Hepatocyte (in vitro differentiated cells): ENCODE measurements around the gene GABBR1. TPM values are rescaled to one million over a fixed set of nuclear protein-coding genes. Genes with fewer than 3 reads are reported as not detected.
A peak's percentile ranks its signal among the peaks of the same experiment; 100 is the strongest.

Source experiments
- DNase-seq: peaks from one replicate; pipeline ENCODE4 v3.0.0-alpha.2; 2016; ENCODE audit warnings: low spot score
- H2AFZ ChIP-seq: fragments of 200-600 bp; sonication (generic); 2 replicates; pipeline ENCODE4 v1.6.0; 2016; ENCODE audit warnings: antibody characterized with exemption, mild to moderate bottlenecking
- H3K27ac ChIP-seq: fragments of 200-600 bp; sonication (generic); 2 replicates; pipeline ENCODE4 v1.5.1; 2016; ENCODE audit warnings: mild to moderate bottlenecking
- H3K27me3 ChIP-seq: fragments of 200-600 bp; sonication (generic); 2 replicates; pipeline ENCODE4 v1.6.1; 2016
- H3K36me3 ChIP-seq: fragments of 200-600 bp; sonication (generic); replicated peaks from 2 replicates; pipeline ENCODE4 v1.5.1; 2016; ENCODE audit warnings: low read depth; ENCODE audit not compliant: insufficient read depth
- H3K4me1 ChIP-seq: fragments of 200-600 bp; sonication (generic); 2 replicates; pipeline ENCODE4 v1.5.1; 2016; ENCODE audit warnings: mild to moderate bottlenecking, moderate library complexity; ENCODE audit not compliant: insufficient read depth
- H3K4me2 ChIP-seq: fragments of 200-600 bp; sonication (generic); 2 replicates; pipeline ENCODE4 v1.6.0; 2016
- H3K4me3 ChIP-seq: fragments of 200-600 bp; sonication (generic); 2 replicates; pipeline ENCODE4 v1.5.1; 2016; ENCODE audit warnings: mild to moderate bottlenecking
- H3K79me2 ChIP-seq: fragments of 200-600 bp; sonication (generic); 2 replicates; pipeline ENCODE4 v1.6.0; 2017; ENCODE audit warnings: mild to moderate bottlenecking
- H3K9me2 ChIP-seq: fragments of 200-600 bp; sonication (generic); replicated peaks from 2 replicates; pipeline ENCODE4 v1.6.0; 2017; ENCODE audit warnings: mild to moderate bottlenecking; ENCODE audit not compliant: insufficient read depth
- H3K9me3 ChIP-seq: fragments of 200-600 bp; sonication (generic); 2 replicates; pipeline ENCODE4 v1.5.1; 2016; ENCODE audit warnings: low read depth, mild to moderate bottlenecking
- H4K20me1 ChIP-seq: fragments of 200-600 bp; sonication (generic); 2 replicates; pipeline ENCODE4 v1.6.0; 2016; ENCODE audit warnings: mild to moderate bottlenecking; ENCODE audit not compliant: insufficient read depth, poor library complexity, severe bottlenecking
- EZH2 ChIP-seq: fragments of 200-600 bp; sonication (generic); IDR thresholded peaks from 2 replicates; pipeline ENCODE4 v1.6.1; 2016; ENCODE audit warnings: antibody characterized with exemption, mild to moderate bottlenecking, borderline replicate concordance
- EZH2phosphoT487 ChIP-seq: fragments of 200-600 bp; sonication (generic); IDR thresholded peaks from one replicate; pipeline ENCODE4 v1.6.1; 2018; ENCODE audit warnings: antibody characterized with exemption, mild to moderate bottlenecking, low read depth, moderate library complexity; ENCODE audit not compliant: unreplicated experiment, severe bottlenecking
- WGBS: methylation state at CpG from one replicate; pipeline ENCODE4 v1.1.6; 2016; ENCODE audit warnings: low lambda C conversion rate; ENCODE audit errors: missing lambda C conversion rate; 5-methylcytosine and 5-hydroxymethylcytosine counted together
- polyA plus RNA-seq: library from polyadenylated mRNA; unstranded; fragments of >200 nt; fragmentation: Nextera tagmentation; extraction: Ambion mirVana; gene quantifications from 2 replicates; pipeline ENCODE4 v1.2.1, GENCODE V29; 2016
- total RNA-seq: library from RNA; depleted of rRNA; stranded (reverse); fragments of >200 nt; gene quantifications from 2 replicates; pipeline ENCODE4 v1.2.3, GENCODE V29; 2014
- TF ChIP-seq, protein P1 (sequence below): fragments of 200-600 bp; sonication (generic); IDR thresholded peaks from 2 replicates; pipeline ENCODE4 v1.5.1; 2016; ENCODE audit warnings: antibody characterized with exemption, mild to moderate bottlenecking; ENCODE audit not compliant: poor library complexity

GABBR1 gene
- 7.0 and 11.3 TPM in 2 replicates for total RNA-seq
- polyA plus RNA-seq = 9.9 and 21.3 TPM in 2 replicates

DNA sequence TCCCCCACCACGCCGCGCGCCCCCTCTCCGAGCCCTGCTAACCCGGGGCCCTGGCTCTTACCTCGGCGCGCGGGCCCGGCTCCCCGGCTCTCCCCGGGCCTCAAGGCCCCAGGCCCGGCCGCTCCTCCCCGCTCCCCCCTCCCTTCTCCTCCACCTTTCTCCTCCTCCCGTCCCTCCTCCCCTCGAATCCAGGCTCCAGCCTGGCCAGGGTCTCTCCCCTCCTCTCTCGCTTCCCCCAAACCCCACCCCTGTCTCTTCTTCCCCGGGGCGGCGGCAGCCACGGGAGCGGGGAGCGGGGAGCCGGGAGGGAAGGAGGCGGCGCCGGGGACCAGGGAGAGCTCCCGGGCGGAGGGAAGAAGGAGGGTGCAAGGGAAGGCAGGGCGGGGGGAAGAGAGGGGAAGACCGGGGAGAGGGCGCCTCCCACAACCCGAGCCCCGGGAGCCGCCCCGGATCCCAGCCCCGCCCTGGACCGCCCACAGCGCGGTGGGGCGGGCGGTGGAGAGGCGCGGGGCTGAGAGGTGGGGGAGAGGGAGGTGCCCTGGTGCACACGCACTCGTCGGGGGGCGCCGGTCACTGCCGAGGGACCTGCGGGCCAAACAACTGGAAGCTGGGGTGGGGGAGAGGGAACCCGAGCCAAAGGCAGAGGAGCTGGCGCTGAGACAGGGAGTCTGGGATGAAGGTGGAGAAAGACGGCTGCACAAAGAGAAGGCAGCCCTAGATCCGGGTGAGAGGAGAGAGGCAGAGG is at the start of gene GABBR1:
TSS of gene GABBR1 (minus strand) at position 395 of the 745 bp plus-strand sequence. CDS start 798 bp downstream, outside the sequence.
- Histone ChIP-seq H3K27me3 (peaks cover 9% of the 10 kb centered on the region), H3K27ac (peak within 1 kb of the TSS; percentile 75), H3K4me2 (peak within 1 kb of the TSS; percentile 84), H3K36me3 (no peaks in the 10 kb centered on the region), H3K9me2 (no peaks in the 10 kb centered on the region), H4K20me1 (no peaks in the 10 kb centered on the region), H3K4me3 (peak within 1 kb of the TSS; percentile 53), H2AFZ (peak within 1 kb of the TSS; percentile 94), H3K9me3 (no peaks in the 10 kb centered on the region), H3K4me1 (peaks cover 13% of the 10 kb centered on the region), H3K79me2 (no peaks in the 10 kb centered on the region)
- WGBS = 0% methylated on average over 7 of the region's 57 CpGs
- DNase-seq = peak; percentile 95
- no peak for TF ChIP-seq EZH2phosphoT487

DNA sequence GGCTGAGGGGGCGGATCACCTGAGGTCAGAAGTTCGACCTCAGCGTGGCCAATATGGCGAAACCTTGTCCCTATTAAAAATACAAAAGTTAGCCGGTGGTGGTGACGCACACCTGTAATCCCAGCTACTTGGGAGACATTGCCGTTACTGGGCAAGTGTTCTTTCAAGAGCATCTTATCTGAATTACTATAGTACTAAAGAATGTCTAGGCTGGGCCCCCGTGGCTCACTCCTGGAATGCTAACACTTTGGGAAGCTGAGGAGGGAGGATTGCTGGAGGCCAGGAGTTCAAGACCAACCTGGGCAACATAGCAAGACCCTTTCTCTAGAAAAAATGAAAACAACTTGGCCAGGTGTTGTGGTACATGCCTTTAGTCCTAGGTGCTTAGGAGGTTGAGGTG is 48.8 kb upstream of the GABBR1 start:
- H3K9me3 ChIP-seq = no peaks in the 10 kb centered on the region
- no peak overlapping the region for H3K4me2 ChIP-seq
- H3K79me2 ChIP-seq = no peaks in the 10 kb centered on the region
- no peak overlapping the region for H2AFZ ChIP-seq
- TF ChIP-seq, protein P1, sequence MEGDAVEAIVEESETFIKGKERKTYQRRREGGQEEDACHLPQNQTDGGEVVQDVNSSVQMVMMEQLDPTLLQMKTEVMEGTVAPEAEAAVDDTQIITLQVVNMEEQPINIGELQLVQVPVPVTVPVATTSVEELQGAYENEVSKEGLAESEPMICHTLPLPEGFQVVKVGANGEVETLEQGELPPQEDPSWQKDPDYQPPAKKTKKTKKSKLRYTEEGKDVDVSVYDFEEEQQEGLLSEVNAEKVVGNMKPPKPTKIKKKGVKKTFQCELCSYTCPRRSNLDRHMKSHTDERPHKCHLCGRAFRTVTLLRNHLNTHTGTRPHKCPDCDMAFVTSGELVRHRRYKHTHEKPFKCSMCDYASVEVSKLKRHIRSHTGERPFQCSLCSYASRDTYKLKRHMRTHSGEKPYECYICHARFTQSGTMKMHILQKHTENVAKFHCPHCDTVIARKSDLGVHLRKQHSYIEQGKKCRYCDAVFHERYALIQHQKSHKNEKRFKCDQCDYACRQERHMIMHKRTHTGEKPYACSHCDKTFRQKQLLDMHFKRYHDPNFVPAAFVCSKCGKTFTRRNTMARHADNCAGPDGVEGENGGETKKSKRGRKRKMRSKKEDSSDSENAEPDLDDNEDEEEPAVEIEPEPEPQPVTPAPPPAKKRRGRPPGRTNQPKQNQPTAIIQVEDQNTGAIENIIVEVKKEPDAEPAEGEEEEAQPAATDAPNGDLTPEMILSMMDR = no peak
- TF ChIP-seq EZH2 (no peak), EZH2phosphoT487 (no peak)
- no peaks in the 10 kb centered on the region for H3K9me2 ChIP-seq
- no peak overlapping the region for H3K27ac ChIP-seq
- DNase-seq = no peak
- 84% methylated on average over 8 of the region's 8 CpGs for WGBS
- no peaks in the 10 kb centered on the region for H4K20me1 ChIP-seq
- H3K36me3 ChIP-seq = no peaks in the 10 kb centered on the region
- no peak overlapping the region for H3K4me3 ChIP-seq
- no peaks in the 10 kb centered on the region for H3K4me1 ChIP-seq
- no peaks in the 10 kb centered on the region for H3K27me3 ChIP-seq

DNA sequence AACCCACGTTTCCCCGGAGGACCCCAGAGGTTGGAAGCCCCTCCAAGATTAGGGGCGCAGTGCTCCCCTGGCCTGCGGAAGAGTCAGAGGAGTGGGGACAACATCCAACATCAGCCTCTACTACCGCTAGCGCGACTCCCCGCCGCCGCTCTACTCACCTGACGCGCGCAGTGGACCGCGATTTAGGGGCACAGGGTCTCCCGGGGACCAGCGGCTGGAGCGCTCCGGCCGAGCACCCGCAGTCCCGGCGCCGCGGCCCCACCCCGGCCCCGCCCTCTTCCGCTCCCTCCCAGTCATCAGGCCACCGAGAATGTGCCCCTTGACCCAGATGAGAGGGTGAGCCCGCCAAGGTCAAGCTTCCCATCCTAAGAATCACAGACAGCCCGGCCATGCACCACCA is 47.9 kb upstream of the GABBR1 start, which contains the start of gene ZFP57:
TSS of gene ZFP57 (minus strand) at position 249 of the 400 bp plus-strand sequence. CDS start 4,149 bp downstream, outside the sequence.
- DNase-seq = no peak
- Histone ChIP-seq H3K4me3 (no peak within 1 kb of the TSS), H3K36me3 (no peaks in the 10 kb centered on the region), H3K27me3 (no peaks in the 10 kb centered on the region), H3K4me1 (no peaks in the 10 kb centered on the region), H3K9me2 (no peaks in the 10 kb centered on the region), H3K27ac (no peak within 1 kb of the TSS), H3K9me3 (no peaks in the 10 kb centered on the region), H3K4me2 (no peak within 1 kb of the TSS), H2AFZ (no peak within 1 kb of the TSS), H3K79me2 (no peaks in the 10 kb centered on the region), H4K20me1 (no peaks in the 10 kb centered on the region)
- over 99% methylated on average over 19 of the region's 31 CpGs for WGBS
- TF ChIP-seq EZH2phosphoT487 = no peak
- TF ChIP-seq EZH2 = no peak
- TF ChIP-seq, protein P1 = no peak

DNA sequence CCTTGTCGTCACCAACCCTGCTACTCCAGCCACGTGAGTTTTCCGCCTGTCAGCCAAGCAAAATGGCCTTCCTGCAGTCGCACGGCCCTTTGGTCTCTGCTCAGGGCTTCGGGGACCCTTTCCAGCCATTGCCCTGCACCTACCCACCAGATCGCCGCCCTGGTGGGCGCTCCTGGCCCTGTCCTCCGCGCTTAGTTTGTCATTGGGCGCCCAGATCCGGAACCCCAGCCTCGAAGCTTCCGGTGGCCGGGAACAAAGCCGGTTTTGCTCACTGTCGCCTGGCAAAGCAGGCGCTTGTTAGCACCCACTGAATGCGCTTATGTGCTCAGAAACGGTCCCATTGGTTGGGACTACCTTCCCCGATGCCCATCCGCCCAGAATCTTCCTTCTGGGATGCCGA is 47.4 kb upstream of the GABBR1 start:
- H3K27ac ChIP-seq = no peak overlapping the region
- no peaks in the 10 kb centered on the region for H4K20me1 ChIP-seq
- no peak overlapping the region for H3K4me2 ChIP-seq
- no peaks in the 10 kb centered on the region for H3K36me3 ChIP-seq
- no peaks in the 10 kb centered on the region for H3K27me3 ChIP-seq
- TF ChIP-seq, protein P1 = no peak
- TF ChIP-seq EZH2 = no peak
- no peak for TF ChIP-seq EZH2phosphoT487
- H3K79me2 ChIP-seq = no peaks in the 10 kb centered on the region
- no peaks in the 10 kb centered on the region for H3K9me2 ChIP-seq
- no peak overlapping the region for H3K4me3 ChIP-seq
- no peak overlapping the region for H2AFZ ChIP-seq
- no peaks in the 10 kb centered on the region for H3K9me3 ChIP-seq
- DNase-seq = no peak
- H3K4me1 ChIP-seq = no peaks in the 10 kb centered on the region
- 93% methylated on average over 24 of the region's 24 CpGs for WGBS
